Lung microvascular endothelial cell (primary cell): ENCODE results near the gene UFM1. TPM values are rescaled to one million over a fixed set of nuclear protein-coding genes. Genes with fewer than 3 reads are reported as not detected.
"Not testable (repeated sequence)": the region's sequence is repeated elsewhere in the genome, so short reads cannot be mapped to it uniquely, and the experiment has no call there.

ENCODE experiments used
- DNase-seq, 2 donors: peaks; one replicate each; pipeline versions ENCODE4 v3.0.0 to v3.0.0-alpha.2; 2010; ENCODE audit warnings: low read depth in 2 of 2
- total RNA-seq: library from RNA; depleted of rRNA; stranded (reverse); fragments of >200 nt; gene quantifications from 2 replicates; pipeline ENCODE4 v1.2.1, GENCODE V29; 2014

UFM1 gene
- 31.6 and 46.2 TPM in 2 replicates for total RNA-seq

- DNase-seq: peak; percentile 94 to 97
Measured at GRCh38 chr13:38349390-38350113, at the start of gene UFM1. Gene UFM1, plus strand, starts transcription at chr13:38349851. Its CDS starts 69 bp downstream, at chr13:38349920.

DNA sequence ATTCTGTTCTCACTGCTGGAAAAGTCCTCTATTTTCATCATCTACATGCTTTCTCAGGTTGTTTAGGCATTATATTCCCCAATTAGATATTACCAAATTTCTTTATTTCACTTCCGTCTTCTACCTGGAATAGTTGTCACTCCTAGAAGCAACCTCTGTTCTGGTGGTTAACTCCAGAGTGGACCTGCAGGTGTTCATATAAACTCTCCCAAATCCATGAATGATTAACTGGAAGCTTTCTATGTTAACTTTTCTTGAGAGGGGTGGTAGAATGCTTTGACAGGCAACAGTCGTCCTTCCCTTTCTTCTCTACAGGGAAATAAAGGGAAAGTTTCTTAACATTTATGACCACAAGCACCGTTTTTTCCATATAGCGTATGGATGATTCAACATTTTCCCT lies 48.4 kb upstream of the UFM1 start:
- DNase-seq: no peak

- DNase-seq: no peak
Measured at GRCh38 chr13:38303816-38304320, 45.8 kb upstream of the UFM1 start.

DNA sequence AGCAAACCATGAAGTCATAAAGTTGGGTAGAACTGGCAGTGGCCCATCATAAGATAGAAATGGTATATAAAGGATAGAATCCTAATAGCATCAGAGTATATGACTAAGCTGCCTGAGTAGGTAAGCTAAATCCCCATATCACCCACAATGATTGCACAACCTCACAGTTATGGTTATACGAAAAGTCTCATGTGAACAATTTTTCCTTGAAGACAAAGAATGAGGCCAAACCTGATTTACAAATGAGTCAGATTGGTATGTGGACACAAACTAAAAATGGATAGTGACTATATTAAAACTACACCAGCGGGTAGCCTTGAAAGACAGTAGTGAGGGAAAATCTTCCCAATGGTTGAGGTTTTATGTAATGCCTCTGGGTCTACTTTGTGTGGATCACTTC lies 40.9 kb upstream of the UFM1 start:
- DNase-seq: no peak

DNA sequence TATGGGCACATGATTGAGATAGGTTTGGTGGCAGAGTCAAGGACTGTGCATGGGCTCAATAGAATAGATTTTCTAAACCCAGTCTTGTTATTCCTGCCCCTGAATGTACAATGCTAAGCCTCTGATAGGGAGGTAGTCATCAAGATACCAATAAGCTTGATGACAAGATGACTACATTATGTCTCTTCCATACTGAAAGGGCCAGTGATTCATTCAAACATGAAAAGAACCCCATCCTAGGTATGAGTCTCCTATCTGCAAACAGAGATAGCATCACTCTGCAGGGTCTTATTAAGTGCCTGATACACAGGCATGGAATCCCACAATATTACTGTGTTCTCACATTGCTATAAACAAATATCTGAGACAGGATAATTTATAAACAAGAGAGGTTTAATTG lies 40.3 kb upstream of the UFM1 start:
- DNase-seq: no peak

DNA sequence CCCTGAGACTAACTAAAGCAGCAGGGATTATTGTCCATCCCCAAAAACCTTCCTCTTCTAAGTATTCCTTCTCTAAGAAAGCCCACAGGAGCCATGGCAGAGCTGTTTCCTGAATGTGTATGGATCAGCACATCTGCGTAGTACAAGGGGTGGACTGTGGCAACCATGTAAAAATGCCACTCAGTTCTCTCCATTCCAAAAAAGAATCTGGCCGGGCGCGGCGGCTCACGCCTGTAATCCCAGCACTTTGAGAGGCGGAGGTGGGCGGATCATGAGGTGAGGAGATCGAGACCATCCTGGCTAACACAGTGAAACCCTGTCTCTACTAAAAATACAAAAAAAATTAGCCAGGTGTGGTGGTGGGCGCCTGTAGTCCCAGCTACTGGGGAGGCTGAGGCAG lies 38.5 kb upstream of the UFM1 start:
- DNase-seq: not testable (repeated sequence)

DNA sequence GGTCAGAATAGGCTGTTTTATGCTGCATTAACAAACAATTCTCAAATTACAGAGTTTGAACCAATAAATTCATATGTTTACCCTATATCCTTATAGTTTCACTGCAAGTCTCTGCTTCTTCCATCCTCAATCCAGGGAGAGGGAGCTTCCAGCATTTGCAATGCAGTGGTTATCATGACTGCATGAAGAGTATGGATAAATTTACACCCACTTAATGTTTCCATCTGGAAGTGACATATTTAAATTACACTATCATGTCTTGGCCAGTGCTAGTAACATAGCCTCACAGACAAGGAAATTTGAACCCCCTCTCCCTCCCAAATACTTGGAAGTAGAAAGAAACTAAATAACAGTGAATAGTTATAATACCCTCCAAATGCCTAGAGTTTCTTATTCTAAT lies 33.5 kb upstream of the UFM1 start:
- DNase-seq: no peak

DNA sequence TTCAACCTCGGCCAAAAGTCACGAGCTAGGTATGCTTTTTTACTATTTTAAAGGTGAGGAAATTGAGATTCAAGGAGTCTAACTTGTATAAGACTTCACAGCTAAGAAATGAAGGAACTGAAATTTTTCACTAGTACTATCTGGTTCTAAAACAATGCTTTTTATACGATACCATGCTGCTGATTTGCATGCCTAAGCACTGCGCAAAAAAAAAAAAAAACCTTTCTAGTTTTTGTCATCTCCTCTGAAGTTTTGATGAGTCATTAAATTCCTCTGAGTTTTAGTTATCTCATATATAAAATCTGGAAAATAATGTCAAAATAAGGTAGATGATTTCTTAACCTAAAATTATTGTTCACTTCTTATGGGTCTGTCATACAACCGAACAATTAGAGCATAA lies 28.0 kb upstream of the UFM1 start:
- no peak for DNase-seq

DNA sequence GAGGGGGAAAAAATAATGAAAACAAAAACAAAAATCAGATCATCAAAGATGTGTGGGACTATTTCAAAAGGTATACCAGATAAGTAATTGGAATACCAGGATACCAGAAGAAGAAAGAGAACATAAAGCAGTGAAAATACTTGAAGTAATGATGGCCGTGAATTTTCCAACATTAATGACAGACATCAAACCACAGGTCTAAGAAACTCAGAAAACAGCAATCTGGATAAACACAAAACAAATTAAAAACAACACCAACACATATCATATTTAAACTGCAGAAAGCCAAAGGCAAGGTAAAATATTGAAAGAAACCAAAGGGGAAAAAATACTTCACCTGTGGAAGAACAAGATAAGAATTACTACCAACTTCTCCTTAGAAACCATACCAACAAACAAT lies 24.2 kb upstream of the UFM1 start:
- DNase-seq: no peak

DNA sequence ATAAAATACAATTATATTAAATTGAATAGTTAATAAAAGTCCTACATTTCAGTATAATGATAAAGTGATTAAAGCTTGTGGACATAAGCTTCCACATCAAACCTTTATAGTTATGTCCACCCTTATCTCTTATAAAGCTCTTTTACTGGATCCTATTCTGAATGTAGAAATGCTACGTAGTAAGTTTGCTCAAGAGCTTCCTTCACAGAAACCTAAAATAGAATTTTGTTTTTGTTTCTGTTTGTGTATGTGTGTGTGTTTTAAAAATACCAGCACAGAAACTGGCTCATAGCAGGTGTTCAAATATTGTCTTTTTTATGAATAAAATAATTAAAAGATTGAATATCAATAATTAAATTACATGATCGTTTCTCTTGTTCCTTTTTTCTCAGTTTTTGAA lies 21.0 kb upstream of the UFM1 start:
- no peak for DNase-seq

DNA sequence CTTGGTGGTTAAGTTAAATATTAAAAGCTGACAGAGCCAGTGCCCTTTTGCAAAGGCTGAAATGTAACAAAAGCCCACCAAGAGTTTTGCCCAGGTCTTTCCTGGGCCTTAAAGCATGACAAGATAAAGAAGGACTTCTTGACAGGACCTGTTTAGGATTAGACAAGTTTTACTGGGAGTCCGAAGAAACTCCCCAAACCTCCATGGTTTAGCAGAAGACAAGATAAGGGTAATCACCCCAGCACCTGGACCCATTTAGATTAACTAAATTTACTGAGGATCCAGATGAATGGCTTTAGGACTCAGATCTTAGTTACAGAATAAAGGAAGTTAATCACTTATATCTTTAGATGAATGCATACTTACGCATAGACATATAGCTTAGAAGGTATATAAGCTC lies 14.8 kb upstream of the UFM1 start:
- no peak for DNase-seq

DNA sequence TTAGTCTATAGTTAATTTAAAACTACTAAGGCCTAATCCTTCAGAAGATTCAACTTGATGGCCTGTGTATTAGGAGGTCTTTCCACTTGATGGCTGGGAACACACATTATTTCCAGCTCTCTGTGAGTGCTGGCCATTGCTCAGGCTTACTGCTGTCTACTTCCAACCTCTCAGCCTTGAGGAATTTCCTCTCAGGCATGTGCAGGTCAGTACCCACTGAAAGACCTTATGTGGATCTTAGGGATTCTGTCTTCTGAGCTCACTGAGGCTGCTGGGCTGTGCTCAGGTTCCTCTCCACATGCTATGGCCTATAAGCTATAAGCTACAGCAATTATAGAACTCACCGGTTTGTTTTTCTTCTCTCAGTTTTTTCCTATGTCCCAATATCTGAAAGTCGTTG lies 11.6 kb upstream of the UFM1 start:
- no peak for DNase-seq

DNA sequence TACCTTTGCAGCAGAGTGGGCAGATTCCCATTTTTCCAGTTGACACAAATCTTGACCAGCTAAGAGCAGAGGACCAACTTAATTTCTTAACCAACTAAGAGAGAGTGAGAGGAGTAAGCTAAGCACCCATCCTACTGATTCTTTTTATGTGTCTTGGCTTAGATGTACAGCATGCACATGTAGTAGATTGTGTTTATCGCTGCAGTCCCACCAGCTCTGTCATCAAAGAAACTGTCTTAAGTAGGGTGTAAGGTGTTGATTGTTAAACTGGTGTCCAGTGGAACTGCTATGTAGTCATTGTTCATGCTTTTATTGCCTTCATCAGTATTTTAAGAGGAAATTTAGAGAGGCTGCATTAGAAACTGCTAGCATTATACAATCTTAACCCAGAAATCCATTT lies 9.0 kb upstream of the UFM1 start:
- no peak for DNase-seq

- no peak for DNase-seq
Measured at GRCh38 chr13:38341149-38341692, 8.4 kb upstream of the UFM1 start.

DNA sequence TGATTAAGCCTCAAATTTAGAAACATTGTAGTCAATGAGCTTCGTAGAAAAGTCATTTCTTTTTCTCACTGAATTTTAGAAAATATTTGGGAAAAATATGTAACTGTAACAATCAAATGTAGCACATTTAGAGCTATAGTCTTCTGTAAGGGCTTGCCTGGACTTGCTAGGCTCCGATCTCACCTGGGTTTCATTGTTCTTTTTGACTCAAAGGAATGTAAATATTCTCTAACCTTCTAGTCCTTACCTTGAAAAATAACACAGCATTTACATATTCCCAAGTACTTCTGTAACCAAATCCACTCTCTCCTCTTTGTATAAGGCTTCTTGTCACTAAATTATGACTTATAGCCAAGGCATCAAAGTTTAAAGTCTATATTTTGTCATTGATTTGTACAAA lies 2.9 kb upstream of the UFM1 start:
- no peak for DNase-seq

DNA sequence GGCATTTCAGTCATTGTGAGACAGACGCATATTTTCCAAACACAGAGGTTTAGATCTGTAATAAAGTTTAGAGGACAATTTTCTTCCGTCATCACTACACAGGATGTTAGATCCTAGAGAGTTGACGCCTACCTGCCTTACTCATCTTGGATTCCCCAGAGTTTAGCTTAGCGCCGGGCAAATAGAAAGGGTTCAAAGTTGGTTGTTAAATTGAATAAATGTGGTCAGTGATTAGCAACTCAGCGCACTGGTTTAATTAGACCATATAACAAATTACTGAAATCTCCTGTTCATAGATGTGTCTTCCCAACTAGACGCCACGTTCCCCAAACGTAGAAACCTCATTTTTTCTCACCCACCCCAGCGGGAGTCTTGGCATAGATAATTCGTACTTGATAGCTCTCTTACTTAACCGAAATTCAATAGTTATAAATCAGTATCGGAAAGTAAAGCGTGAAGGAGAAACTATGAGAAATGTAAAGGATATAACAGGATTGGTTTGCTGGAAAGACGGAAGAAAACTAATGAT lies 726 bp upstream of the UFM1 start:
- peak; percentile 33 to 67 for DNase-seq

GRCh38 chr13:38350114-38350617 lies 515 bp downstream of the UFM1 start:
- DNase-seq: peak; percentile 69 to 73

DNA sequence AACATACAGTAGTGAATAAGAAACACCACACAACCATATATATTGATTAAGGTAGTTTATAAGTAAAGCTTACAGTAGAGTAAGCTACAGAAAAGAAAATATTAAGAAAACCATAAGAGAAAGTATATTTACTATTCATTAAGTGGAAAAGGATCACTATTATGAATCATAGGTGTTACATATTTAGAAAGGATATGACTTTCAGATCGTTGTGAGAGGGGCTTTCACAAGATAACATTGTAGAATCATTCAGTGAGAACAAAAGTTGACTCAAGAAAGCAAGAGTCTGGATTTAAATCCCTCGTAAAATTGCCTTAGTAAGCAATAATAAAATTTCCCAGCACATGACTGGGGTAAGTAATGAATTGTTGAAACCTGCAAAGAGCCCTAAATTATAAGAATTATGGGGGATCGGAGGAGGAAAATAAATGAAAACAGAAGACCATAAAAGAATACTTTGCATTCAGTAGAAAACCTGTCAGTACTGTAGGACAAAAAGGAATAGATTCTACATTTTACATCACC lies 6.0 kb downstream of the UFM1 start:
- DNase-seq: no peak

- no peak for DNase-seq
Measured at GRCh38 chr13:38358684-38359083, 9.0 kb downstream of the UFM1 start.

- DNase-seq: peak in 1 of 2 donors; percentile 21
Measured at GRCh38 chr13:38361542-38362262, 12.1 kb downstream of the UFM1 start.

DNA sequence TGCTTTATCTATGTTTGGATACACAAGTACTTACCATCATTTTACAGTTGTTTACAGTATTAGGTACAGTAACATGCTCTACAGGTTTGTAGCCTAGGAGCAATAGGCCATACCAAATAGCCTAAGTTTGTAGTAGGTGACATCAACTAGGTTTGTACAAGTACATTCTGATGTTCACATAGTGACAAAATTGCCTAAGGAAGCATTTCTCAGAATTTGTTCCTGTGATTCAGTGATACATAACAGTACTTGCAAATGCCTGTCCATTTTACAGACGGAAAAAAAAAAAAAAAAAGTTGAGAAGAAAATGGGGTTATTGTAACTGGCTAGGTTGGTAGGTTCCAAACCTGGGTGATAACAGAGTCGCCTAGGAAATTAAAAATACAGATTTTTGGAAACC lies 13.6 kb downstream of the UFM1 start:
- DNase-seq: no peak

DNA sequence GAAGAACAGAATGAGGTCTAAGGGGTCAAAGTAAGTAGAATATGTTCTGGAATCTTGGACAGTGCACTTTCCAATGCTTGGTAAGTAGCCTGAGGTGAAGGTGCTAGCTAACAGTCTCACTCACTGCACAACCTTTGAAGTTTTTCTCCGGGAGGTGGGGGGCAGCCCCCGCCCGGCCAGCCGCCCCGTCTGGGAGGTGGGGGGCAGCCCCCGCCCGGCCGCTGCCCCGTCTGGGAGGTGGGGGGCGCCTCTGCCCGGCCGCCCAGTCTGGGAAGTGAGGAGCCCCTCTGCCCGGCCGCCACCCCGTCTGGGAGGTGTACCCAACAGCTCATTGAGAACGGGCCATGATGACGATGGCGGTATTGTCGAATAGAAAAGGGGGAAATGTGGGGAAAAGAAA lies 14.1 kb downstream of the UFM1 start:
- DNase-seq: not testable (repeated sequence)
